Right renal cortex interstitium (tissue), 3 donors: ENCODE results near the gene PPP2R2D. TPM values are rescaled to one million over a fixed set of nuclear protein-coding genes. Genes with fewer than 3 reads are reported as not detected.

Source experiments
- polyA plus RNA-seq, 3 donors: library from polyadenylated mRNA; unstranded; fragments of 120-200 nt; gene quantifications; one replicate each; pipeline ENCODE4 v1.2.1, GENCODE V29; 2013; ENCODE audit not compliant: insufficient read length in 3 of 3

The PPP2R2D gene
- polyA plus RNA-seq, 3 donors, result 37.5 to 43.8 (median 43.5) TPM

Other genes with a start within 250 kb of the PPP2R2D start
- 10 to 100 TPM; 72.8 to 78.8 (median 73.4) TPM for gene BNIP3, start 80.9 kb downstream of the PPP2R2D start, polyA plus RNA-seq
- under 1 TPM; 0.15 to 0.18 (median 0.16) TPM for gene JAKMIP3, start 164.9 kb downstream of the PPP2R2D start, polyA plus RNA-seq